Measurements from ENCODE around the gene ITIH2.

- no peak for TF ChIP-seq CREB3L1 (IDR thresholded peaks at IDR 0.05; ENCODE audit: borderline replicate concordance, low read depth)
- no peak for TF ChIP-seq CTCF (IDR thresholded peaks at IDR 0.05 in 2 of 3, conservative IDR thresholded peaks at IDR 0.05 in 1 of 3; ENCODE audit: insufficient read depth in 2 of 3, low read depth in 1 of 3, low read length in 3 of 3)
- TF ChIP-seq ATF1 (CRISPR knock-in tag; IDR thresholded peaks at IDR 0.05) = no peak
- no peak for TF ChIP-seq ATF1 (tag; IDR thresholded peaks at IDR 0.05)
- TF ChIP-seq YBX1 (IDR thresholded peaks at IDR 0.05) = no peak
- no peak for TF ChIP-seq NR2C2 (CRISPR knock-in tag; IDR thresholded peaks at IDR 0.05)
- TF ChIP-seq NR2C2 (tag; IDR thresholded peaks at IDR 0.05) = no peak
- no peak for TF ChIP-seq SAFB2 (IDR thresholded peaks at IDR 0.05; ENCODE audit: borderline replicate concordance, low read depth, low read length, severe bottlenecking)
- no peak for TF ChIP-seq SPI1 (IDR thresholded peaks at IDR 0.05; ENCODE audit: borderline replicate concordance, low read depth, low read length)
These were observed 6.6 kb upstream of the ITIH2 start for GRCh38 chr10:7696545-7696944.

Measured in K562 (cell line).